NCI-H2081 treated with DMSO at 0.1 percent for 48 hours (cell line): ENCODE measurements around the gene PTPRG.

Experiments
- DNase-seq: peaks from one replicate; lab custom pipeline; 2025; lab: John Stamatoyannopoulos, UW

Gene PTPRG

GRCh38 chr3:61829722-61830350 lies 268.5 kb downstream of the PTPRG start:
- no peak for DNase-seq

- DNase-seq: no peak
Observed at GRCh38 chr3:61831973-61832372, 270.6 kb downstream of the PTPRG start.

GRCh38 chr3:61832375-61833229 lies 271.2 kb downstream of the PTPRG start:
- no peak for DNase-seq

DNA sequence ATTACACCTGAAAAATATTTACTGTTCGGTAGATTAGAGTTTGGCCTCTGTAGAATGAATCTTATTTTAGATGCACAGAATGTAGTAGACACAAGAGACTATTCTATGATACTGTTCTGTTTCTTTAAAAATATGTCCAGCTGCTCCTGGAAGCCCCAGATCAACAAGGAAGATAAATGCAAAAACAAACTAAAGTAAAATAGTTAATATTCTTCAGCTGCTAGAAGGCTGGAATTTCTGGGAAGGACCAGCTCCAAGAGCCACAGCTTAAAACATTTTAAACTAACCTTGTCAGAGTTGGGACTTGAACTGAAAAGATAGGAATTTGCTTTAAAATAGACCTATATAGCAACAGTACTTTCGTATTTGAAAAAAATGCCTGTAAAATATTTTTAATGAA lies 277.9 kb downstream of the PTPRG start:
- DNase-seq: no peak

- DNase-seq: no peak
Observed at GRCh38 chr3:61841111-61841845, 279.9 kb downstream of the PTPRG start.

DNA sequence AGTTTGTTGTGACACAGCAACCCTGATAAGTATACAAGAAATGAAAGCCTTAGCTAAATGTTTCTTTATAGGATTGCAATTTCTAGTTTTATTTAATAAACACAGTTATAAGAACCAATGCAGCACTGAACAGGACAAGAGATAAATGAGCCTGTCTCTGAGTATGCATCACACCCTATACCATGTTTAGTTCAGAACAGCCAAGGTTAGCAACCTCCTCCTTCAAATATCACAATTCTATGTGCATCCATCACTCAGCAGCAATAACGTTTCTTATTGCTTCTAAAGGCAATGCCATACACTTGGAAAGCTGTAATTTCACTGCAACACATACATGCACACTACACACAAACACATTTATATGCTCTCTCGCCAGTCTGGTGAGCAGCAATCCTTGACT lies 280.6 kb downstream of the PTPRG start:
- no peak for DNase-seq

DNA sequence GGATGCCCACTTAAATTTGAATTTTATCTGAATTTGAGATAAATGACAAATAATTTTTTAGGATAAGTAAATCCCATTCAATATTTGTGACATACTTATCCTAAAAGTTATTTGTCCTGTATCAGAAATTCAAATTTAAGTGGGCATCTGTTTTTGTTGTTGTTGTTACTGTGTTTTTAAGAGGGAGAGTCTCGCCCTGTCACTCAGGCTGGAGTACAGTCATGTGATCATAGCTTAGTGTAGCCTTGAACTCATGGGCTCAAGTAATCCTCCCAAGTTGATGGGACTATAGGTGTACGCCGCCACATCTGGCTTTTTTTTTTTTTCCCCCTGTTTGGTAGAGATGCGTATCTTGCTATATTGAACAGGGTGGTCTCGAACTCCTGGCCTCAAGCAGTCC lies 283.0 kb downstream of the PTPRG start:
- no peak for DNase-seq

DNA sequence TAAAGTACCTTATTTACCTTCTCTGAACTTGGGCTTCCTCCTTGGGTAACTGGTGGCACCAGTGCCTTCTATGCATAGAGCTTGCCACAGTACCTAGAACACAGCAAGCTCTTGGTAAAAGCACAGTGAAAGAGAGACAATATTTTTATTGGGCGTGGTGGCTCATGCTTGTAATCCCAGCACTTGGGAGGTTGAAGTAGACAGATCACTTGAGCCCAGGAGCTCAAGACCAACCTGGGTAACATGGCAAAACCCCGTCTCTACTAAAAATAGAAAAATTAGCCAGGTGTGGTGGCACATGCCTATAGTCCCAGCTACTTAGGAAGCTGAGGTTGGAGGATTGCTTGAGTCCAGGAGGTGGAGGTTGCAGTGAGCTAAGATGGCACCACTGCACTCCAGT lies 285.1 kb downstream of the PTPRG start:
- DNase-seq: no peak

DNA sequence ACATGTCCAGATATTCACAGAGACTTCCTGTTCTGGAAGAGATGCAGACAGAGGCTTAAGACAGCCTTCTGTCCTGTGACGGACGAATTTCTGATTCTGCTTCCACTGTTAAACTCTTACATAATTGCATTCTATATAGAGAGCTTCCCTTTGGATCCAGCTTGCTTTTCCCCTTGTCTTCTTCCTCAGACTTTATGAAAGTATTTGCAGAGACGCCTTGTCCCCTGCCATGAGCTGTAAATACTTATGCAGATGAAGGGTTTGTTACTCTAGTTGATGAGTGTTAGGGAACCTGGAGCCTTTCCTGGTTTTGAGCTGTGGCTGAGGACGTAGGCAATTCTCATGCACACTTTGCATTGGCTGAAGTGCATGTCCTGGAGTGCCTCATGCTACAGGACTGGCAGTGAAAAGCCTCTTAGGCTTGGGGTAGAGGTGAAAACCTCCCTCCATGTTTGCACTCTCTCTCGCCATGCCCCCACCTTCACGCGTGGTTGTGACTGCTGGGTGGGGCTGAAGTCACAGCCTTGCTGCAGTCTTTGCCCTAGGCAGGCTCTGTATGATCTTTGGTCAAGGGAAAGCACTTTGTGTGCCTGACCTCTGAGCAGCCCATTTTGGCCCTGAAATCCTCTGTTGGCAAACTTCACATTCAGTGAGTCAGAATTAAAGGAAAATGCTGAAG lies 286.6 kb downstream of the PTPRG start:
- no peak for DNase-seq

GRCh38 chr3:61848885-61849284 lies 287.5 kb downstream of the PTPRG start:
- DNase-seq: no peak

DNA sequence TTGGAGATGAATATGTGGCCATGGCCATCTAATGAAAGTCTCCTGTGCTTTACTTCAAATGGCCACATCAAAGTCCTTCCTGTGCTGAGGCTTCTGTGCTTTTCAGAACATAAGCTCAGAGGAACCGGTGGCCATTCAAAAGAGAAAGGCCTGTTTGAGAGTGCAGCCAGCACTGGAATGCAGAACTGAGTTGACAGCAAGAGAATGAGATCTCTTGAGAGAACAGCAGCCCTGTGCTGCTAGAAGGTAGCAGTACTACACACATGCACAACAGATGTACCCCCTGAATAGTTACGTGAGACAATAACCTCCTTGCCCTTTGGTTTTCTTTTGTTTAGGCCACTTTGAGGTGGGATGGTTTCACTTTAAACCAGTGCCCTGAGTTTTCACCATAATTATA lies 292.5 kb downstream of the PTPRG start:
- DNase-seq: no peak

DNA sequence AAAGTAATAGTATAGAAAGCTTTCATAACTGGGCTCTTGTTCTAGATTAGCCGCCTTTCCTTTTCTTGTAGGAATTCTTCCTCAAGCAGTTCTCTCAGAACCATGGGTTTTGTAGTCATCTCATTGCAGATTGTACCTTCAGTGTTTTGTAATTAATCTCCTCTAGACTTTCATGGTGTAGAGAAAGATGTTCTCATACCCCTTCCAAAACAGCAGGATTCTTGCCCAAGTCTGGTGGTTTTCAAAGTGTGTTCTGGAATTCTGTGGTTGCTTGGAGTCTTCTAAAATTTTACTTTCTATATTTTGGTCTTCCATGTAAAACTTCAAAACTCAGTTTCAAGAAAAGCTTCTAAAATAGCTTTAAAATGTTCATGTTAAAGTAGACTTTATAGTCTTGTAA lies 293.8 kb downstream of the PTPRG start:
- DNase-seq: no peak

DNA sequence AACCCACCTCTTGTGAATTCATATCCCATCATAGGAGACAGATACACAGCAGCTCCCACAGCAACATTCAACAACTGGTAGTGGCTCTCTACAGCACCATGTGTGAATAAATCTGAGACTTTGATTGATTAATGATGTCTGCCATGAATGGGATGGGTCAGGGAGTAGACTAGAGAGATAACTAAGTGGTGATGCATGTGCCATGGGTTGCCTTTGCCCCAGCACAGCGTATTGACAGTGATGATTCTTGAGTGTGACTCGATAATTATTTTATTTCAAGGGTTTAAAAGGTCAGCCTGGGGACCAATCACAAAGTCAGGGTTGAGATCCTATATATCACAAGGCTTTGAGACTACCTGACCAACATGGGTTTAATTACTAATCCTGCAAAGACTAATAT lies 295.9 kb downstream of the PTPRG start:
- DNase-seq: no peak

- DNase-seq: peak; percentile 20
Observed at GRCh38 chr3:61858054-61858453, 296.7 kb downstream of the PTPRG start.

DNA sequence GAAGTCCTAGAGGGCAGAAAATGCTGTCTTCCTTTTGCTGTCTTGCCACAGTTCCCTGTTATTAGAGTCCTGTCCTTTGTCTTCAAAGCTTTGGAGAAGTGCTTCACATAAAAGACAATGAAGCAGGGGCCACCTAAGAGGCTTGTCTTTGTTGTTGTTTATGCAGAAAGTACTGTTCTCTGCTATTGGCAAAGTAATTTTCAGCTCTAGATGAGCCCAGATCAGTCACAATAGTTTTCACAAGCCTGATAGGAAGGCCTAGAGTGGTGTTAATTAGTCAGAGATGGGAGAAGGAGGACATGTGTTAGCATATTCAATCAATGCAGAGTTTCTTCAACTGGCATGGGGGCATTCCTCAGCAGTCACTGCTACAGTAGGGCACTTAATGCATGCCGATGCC lies 300.0 kb downstream of the PTPRG start:
- DNase-seq: no peak

DNA sequence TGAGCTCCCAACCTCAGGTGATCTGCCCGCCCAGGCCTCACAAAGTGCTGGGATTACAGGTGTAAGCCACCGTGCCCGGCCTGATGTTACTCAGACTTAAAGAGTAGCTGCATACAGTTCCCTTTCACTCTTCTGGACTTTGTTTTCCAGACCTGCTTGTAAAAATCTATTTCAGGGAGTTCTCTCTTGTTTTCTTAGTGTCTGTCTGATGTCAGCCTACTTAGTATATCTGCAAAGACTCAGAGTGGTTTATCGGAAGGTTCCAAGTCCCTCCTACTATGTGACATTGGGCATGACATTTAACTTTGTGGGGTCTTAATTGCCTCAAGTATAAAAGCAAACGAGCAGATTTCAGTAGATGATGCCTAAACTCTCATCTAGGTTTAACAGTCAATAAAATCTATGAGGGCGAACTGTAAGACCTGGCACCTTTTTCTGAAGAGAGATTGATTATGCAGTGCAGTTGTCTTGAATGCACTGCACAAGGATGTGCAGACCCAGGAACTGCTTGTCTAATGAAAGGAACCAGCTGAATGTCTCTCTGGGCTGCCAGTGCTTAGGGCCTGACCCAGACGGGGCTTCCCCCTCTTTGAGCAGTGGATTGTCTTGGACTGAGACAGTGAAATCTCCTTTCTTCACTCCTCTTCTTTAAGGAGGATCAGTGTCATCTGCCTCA lies 301.4 kb downstream of the PTPRG start:
- no peak for DNase-seq

- DNase-seq: no peak
Observed at GRCh38 chr3:61863579-61863978, 302.2 kb downstream of the PTPRG start.

DNA sequence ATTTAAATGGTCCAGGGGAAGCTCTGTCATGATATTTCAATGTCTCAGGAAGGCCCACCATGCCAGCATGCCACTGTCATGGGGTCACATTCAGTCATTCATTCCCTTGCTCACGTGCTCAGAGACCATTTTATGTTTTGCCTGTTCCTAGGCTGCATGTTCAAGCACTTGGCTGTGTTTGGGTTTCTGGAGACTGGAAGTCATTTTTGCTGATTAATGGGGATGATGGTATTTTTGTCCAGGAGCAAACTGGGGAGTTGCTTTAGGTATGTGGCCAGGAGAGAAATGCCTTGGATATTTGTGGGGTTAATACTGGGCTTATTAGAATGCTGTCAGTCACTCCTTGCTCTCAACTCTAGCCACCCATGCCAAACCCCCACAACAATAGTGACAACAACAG lies 303.5 kb downstream of the PTPRG start:
- DNase-seq: no peak

DNA sequence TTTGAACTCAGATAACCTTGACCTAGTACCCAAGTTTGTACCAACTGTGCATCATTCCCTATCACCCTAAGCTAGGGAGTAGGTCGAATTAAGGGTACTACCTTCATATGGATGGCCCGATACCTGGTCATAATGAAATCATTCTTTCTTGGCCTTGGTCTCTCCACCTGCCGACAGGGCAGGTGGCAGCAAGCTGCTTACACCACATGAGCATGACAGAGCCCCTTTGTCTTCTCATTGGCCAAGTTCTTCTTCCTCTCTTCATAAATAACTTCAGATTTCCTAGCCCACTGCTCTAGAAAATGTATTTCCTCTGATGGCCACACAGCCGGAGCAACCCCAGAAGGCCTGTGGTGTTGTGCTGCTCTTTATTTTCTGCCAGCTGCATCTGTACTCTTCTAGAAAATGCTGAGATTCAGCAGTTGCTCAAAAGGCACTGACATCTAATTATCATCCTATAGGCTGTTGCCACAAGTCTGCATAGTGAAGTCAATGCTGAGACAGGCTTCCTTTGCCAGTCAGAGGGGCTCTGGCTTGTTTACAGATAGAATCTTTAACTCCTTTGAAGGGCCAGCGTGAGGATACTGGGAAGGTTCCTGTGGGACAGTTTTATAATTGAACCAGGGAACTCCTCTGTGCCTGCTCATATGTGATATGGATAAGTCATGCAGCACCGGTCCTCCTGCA lies 304.2 kb downstream of the PTPRG start:
- no peak for DNase-seq

DNA sequence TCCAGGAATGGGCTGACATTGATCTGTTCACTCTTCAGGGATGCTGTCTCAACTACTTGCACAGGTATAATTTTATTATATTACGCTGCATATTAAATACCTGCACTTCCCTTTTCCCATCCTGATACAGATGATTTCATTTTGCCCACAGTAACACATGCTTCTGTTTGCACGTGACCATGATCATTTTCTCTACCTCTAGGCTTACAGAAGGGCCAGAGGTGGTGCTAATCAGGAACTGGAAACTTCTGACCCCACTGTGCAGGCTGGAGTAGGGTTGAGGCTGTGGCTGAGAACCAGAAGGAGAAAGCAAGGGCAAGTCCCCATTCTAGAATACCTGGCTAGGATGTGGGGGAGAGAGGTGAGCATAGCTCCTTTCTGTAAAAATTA lies 304.8 kb downstream of the PTPRG start:
- no peak for DNase-seq

- DNase-seq: no peak
Observed at GRCh38 chr3:61866961-61867461, 305.6 kb downstream of the PTPRG start.
